Measurements from ENCODE around the gene BOC.

DNA sequence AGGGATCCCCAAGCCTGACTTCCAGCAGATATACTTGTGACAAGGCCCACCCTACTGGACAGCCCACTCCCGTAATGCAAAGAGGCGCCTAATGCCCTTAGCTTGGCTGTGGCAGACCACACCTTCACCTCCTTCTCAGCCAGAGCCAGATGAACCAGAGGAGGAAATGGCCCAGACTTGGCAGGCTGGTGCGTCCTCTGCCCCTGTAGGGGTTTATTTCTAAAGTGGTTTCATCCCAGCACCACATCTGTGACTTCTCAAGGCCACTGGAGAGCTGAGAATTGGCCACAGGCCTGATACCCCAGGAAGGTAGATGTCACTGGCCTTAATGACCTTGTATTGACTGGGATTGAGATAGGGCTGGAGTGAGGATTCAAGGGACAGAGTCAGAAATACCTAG is 29.5 kb downstream of the BOC start:
- no peak for TF ChIP-seq POLR2A (IDR thresholded peaks at IDR 0.05)
- TF ChIP-seq, protein P1, sequence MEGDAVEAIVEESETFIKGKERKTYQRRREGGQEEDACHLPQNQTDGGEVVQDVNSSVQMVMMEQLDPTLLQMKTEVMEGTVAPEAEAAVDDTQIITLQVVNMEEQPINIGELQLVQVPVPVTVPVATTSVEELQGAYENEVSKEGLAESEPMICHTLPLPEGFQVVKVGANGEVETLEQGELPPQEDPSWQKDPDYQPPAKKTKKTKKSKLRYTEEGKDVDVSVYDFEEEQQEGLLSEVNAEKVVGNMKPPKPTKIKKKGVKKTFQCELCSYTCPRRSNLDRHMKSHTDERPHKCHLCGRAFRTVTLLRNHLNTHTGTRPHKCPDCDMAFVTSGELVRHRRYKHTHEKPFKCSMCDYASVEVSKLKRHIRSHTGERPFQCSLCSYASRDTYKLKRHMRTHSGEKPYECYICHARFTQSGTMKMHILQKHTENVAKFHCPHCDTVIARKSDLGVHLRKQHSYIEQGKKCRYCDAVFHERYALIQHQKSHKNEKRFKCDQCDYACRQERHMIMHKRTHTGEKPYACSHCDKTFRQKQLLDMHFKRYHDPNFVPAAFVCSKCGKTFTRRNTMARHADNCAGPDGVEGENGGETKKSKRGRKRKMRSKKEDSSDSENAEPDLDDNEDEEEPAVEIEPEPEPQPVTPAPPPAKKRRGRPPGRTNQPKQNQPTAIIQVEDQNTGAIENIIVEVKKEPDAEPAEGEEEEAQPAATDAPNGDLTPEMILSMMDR (IDR thresholded peaks at IDR 0.05), result no peak

Measured in breast epithelium (tissue), 3 donors.